Brain microvascular endothelial cell (primary cell): ENCODE data around the gene FUOM.

Source experiments
- DNase-seq: peaks from one replicate; pipeline ENCODE4 v3.0.0-alpha.2; 2020
- H3K27ac ChIP-seq: fragments of 250-450 bp; sonication (Bioruptor Pico); 2 replicates; pipeline ENCODE4 v1.5.1; 2020; ENCODE audit warnings: mild to moderate bottlenecking, moderate library complexity
- H3K27me3 ChIP-seq: fragments of 250-450 bp; sonication (Bioruptor Pico); replicated peaks from 2 replicates; pipeline ENCODE4 v1.5.1; 2020; ENCODE audit warnings: mild to moderate bottlenecking
- H3K36me3 ChIP-seq: fragments of 250-450 bp; sonication (Bioruptor Pico); replicated peaks from 2 replicates; pipeline ENCODE4 v1.5.1; 2020; ENCODE audit warnings: mild to moderate bottlenecking
- H3K4me3 ChIP-seq: 2 replicates; pipeline ENCODE4 v1.5.1; 2011; ENCODE audit warnings: low read depth, mild to moderate bottlenecking, control low read depth, low read length, moderate library complexity
- in situ Hi-C: cut with HindIII; loops from 2 replicates; pipeline ENCODE4 v1.10.0; 2017; ENCODE audit warnings: low sequenced_read_pairs, low pct_ligation_motif_present
- TF ChIP-seq, protein P1 (sequence below): IDR thresholded peaks from 2 replicates; pipeline ENCODE4 v1.5.1; 2011; ENCODE audit warnings: low read depth, mild to moderate bottlenecking, moderate library complexity, low read length, control low read depth, inconsistent platforms; ENCODE audit errors: missing control alignments

FUOM gene

DNA sequence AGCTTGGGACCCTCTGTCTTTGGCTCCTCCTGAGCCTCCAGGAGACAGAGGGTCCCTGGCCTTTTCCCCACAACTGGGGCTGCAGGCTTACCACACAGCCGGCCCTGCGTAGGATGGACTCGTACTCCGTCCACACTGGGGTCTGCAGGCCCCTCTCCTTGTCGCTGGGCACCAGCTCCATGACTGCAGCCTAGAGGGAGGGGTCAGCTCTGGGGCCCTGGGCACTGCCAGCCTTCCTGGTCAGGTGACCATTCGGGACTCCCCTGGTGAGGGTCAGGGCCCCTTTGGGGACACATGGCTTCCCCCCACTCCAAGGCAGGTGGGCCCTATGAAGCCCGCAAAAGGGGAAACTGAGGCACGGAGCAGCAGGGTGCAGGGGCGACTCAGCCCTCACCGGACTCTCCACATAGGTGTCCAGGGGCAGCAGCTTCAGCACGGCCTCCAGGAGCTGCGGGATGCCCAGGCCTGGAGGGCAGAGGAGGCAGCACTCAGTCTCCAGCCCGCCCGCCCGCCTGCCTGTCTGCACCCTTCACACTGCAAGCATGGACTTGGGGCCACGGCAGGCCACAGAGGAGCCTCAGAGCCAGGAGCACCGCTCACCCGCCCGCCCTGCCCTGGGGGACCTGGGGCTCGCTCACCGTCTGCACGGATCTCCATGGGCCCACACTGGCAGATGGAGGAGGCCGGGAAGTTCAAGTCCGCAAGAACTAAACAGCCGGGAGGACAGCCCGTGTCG is 1.1 kb downstream of the FUOM start:
- TF ChIP-seq, protein P1, sequence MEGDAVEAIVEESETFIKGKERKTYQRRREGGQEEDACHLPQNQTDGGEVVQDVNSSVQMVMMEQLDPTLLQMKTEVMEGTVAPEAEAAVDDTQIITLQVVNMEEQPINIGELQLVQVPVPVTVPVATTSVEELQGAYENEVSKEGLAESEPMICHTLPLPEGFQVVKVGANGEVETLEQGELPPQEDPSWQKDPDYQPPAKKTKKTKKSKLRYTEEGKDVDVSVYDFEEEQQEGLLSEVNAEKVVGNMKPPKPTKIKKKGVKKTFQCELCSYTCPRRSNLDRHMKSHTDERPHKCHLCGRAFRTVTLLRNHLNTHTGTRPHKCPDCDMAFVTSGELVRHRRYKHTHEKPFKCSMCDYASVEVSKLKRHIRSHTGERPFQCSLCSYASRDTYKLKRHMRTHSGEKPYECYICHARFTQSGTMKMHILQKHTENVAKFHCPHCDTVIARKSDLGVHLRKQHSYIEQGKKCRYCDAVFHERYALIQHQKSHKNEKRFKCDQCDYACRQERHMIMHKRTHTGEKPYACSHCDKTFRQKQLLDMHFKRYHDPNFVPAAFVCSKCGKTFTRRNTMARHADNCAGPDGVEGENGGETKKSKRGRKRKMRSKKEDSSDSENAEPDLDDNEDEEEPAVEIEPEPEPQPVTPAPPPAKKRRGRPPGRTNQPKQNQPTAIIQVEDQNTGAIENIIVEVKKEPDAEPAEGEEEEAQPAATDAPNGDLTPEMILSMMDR: no peak
- Histone ChIP-seq H3K4me3 (peak overlapping the region; percentile 56), H3K36me3 (no peaks in the 10 kb centered on the region), H3K27me3 (no peaks in the 10 kb centered on the region), H3K27ac (no peak overlapping the region)
- in situ Hi-C loops: no loop called here
- no peak for DNase-seq

DNA sequence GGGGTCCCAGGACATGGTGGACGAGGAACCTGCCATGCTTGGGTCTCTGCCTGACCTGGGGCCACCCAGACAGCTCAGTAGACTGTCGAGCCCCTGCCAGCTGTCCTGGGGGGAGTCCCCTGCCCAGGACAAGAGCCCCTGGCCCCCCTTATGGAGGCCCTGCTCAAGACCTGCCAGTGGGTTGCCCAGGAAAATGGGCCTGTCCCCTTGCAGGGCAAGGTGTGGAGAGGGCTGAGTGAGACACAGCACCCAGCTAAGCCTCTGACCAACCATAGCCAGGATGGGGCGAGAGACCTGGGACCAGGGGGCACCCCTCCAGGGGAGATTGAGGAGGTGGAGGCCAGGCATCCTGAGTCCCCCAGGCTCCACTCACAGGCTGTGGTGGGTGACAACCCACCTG is 1.8 kb downstream of the FUOM start:
- no peaks in the 10 kb centered on the region for H3K27me3 ChIP-seq
- H3K36me3 ChIP-seq: no peaks in the 10 kb centered on the region
- H3K27ac ChIP-seq: no peak overlapping the region
- in situ Hi-C loops: no loop called here
- no peak for DNase-seq
- H3K4me3 ChIP-seq: no peak overlapping the region
- TF ChIP-seq, protein P1: no peak

DNA sequence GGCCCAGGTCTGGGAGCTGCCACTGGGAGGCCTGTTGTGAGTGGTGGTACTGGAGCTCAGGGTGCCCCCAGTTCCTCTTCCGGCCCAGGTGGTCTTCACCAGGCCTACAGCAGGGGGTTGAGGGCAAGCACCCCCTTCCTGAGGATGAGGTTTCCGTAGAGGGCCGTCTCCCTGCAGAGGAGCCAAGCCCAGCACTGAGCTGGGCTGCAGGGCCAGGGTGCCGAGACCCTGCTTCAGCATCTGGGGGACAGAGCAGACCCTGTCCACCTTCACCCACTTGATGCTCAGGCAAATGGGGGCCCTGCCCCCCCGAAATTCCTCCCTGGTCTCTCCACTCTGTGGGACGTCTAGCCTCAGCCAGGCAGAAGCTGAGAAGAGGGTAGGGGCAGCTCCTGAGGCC is 2.6 kb downstream of the FUOM start:
- TF ChIP-seq, protein P1: no peak
- DNase-seq: no peak
- in situ Hi-C loops: no loop called here
- H3K4me3 ChIP-seq: no peak overlapping the region
- H3K27ac ChIP-seq: no peak overlapping the region
- no peaks in the 10 kb centered on the region for H3K27me3 ChIP-seq
- H3K36me3 ChIP-seq: no peaks in the 10 kb centered on the region

DNA sequence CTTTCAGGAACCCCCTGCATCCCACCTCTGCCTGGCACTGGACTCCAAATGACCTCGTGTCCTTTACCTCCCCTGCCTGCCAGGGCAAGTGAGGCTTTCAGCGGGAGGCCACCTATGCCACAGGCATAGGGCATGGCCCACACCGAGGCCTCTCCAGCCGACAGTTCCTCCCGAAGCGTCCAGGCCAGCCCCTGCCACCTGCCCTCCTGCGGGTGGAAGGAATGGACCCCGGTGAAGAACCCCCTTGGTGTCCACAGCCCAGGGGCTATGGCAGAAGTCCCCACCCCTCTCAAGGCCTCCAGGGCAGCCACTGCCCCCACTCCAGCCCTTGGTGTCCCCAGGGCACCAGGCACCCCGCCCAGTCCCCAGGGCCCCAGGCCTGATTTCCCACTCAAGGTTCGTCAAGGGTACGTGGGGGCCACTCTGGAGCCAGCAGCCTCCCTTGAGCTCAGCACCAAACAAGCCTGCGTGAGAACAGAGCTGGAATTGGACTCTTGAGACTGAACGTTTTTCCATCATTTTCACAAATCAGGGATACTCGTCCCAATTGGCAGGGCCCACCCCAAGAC is 3.1 kb downstream of the FUOM start:
- TF ChIP-seq, protein P1: no peak
- Histone ChIP-seq H3K27me3 (no peaks in the 10 kb centered on the region), H3K27ac (no peak overlapping the region), H3K36me3 (no peaks in the 10 kb centered on the region), H3K4me3 (no peak overlapping the region)
- no peak for DNase-seq
- in situ Hi-C loops: no loop called here

DNA sequence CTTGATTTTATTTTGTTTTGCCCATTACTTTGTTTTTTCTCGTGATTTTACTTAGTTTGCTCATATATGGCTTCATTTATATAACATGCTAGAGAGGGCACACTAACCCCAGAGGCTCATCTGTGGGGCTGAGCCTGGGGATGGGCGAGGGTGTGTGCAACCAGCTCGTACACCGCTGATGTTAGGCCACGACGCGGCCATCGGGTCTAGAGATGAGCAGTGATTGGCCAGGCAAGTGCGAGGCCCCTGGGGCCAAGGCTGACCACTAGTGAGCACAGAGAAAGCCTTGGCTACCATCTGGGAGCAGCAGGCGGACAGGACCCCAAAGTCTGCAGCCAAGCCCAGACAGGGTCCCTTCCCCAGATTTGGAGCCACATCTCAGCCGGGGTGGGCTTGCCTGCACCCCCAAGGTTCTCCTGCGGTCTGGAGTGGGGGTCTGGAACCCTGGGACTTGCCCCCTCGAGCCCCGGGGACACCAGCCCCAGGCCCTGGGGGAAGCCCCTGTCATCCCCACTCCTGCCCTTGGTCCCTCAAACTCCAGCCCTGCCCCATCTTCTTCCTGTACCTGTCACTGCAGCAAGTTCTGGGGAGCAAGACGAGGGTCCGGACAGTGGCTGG is 3.7 kb downstream of the FUOM start:
- no peak overlapping the region for H3K4me3 ChIP-seq
- in situ Hi-C loops: no loop called here
- H3K36me3 ChIP-seq: no peaks in the 10 kb centered on the region
- no peaks in the 10 kb centered on the region for H3K27me3 ChIP-seq
- H3K27ac ChIP-seq: no peak overlapping the region
- TF ChIP-seq, protein P1: no peak
- no peak for DNase-seq
